ENCODE results near the gene CPNE5.

GRCh38 chr6:36818756-36819155 lies 20.5 kb downstream of the CPNE5 start:
- TF ChIP-seq MAX (IDR thresholded peaks at IDR 0.05) (no peak), TCF12 (IDR thresholded peaks at IDR 0.05; ENCODE audit: low read depth) (no peak), TAF1 (IDR thresholded peaks at IDR 0.05; ENCODE audit: low read depth) (no peak), CREB1 (IDR thresholded peaks at IDR 0.05; ENCODE audit: low read depth) (no peak)
